SJCRH30 (cell line): Measurements from ENCODE around the gene EXOC2. TPM values are rescaled to one million over a fixed set of nuclear protein-coding genes. Genes with fewer than 3 reads are reported as not detected.

Experiments used
- DNase-seq, 2 experiments: peaks; one replicate each; pipeline ENCODE4 v3.0.0-alpha.2; 2015 to 2020
- H3K27ac ChIP-seq: fragments of 250-450 bp; sonication (Bioruptor Pico); 2 replicates; pipeline ENCODE4 v1.5.1; 2020; ENCODE audit warnings: mild to moderate bottlenecking, moderate library complexity
- H3K27me3 ChIP-seq: fragments of 250-450 bp; sonication (Bioruptor Pico); 2 replicates; pipeline ENCODE4 v1.5.1; 2020; ENCODE audit warnings: mild to moderate bottlenecking, moderate library complexity
- H3K36me3 ChIP-seq: fragments of 250-450 bp; sonication (Bioruptor Pico); 2 replicates; pipeline ENCODE4 v1.5.1; 2020; ENCODE audit warnings: mild to moderate bottlenecking, moderate library complexity
- H3K4me1 ChIP-seq: fragments of 250-450 bp; sonication (Bioruptor Pico); 2 replicates; pipeline ENCODE4 v1.5.1; 2020; ENCODE audit warnings: mild to moderate bottlenecking, moderate library complexity
- H3K4me3 ChIP-seq: fragments of 250-450 bp; sonication (Bioruptor Pico); 2 replicates; pipeline ENCODE4 v1.5.1; 2020; ENCODE audit warnings: mild to moderate bottlenecking, moderate library complexity
- H3K9me3 ChIP-seq: fragments of 250-450 bp; sonication (Bioruptor Pico); replicated peaks from 2 replicates; pipeline ENCODE4 v1.5.1; 2020; ENCODE audit warnings: mild to moderate bottlenecking, moderate library complexity
- total RNA-seq: library from RNA; depleted of rRNA; stranded (reverse); fragments of >200 nt; shearing (Covaris generic); gene quantifications from 2 replicates; pipeline ENCODE4 v1.2.3, GENCODE V29; 2014

EXOC2 gene
- total RNA-seq, 1 experiment from 2014 or later = 22.3 TPM

DNA sequence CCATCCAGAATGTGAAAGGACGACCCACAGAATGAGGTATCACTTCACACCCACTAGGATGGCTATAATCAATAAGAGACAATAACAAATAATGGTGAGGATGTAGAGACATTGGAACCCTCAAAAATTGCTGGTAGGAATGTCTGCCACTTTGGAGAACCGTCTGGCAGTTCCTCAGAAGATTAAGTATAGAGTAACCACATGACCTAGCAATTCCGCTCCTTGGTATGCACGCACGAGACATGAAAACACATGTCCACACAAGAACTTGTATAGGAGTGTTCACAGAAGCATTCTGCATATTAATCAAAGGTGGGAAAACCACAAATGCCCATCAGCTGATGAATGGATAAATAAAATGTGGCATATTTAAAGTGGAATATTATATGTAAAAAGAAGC lies 200.8 kb downstream of the EXOC2 start:
- H3K27ac ChIP-seq = no peak overlapping the region
- no peaks in the 10 kb centered on the region for H3K36me3 ChIP-seq
- H3K4me3 ChIP-seq = no peak overlapping the region
- H3K27me3 ChIP-seq = no peaks in the 10 kb centered on the region
- no peaks in the 10 kb centered on the region for H3K4me1 ChIP-seq
- no peaks in the 10 kb centered on the region for H3K9me3 ChIP-seq
- no peak for DNase-seq

DNA sequence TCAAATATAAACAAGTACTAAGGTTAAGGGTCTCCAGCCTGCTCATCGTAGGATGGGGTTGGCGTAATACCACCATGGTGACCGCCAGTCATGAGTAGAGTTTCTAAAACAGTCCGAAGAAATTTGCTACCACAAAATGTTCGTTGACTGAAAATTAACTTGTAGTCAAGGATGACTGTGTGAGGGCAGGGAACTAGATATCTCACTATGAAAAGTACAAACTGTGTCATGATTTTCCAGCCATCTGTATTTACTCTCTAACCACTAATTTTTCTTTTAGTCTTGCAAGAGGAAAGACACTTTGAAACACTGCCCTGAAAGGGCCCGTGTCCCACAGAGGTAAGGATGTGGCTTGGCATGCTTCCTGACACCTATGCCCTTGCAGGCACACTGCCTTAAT lies 201.7 kb downstream of the EXOC2 start:
- no peak overlapping the region for H3K27ac ChIP-seq
- no peak for DNase-seq
- H3K27me3 ChIP-seq = no peaks in the 10 kb centered on the region

DNA sequence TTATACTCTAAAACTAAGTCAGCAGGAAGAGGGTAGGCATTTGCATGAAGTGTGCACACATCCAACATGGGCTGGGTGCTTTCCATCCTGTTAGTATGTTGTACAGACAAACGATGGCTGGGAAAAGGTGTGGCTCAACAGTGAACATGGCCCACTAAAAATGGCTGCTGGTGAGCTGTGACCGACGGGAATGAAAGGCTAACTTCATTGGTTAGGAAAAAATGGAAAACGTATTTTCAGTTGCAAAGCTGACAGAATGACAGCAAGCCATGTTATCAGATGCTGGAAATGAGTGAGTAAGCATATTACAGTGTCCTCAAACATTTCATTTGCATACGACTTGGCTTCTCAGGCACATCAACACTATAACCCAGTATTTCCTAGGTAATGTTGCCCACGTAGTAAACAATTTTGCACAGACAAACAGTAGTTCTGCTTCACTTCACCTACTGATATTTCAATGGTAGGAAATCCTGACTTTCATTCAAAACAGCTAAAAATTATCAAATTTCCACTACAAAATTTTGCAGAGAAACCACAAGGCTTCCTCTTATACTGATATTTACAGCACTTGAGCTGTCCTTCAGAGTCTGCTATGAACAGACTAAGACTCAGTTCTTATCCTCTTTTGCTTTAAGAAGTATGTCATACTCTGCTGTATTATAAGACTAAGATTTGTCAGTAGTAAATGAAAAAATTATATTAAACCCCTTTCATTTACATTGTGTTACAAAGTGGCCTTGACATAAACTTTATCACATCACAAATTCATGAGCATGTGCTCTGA lies 202.5 kb downstream of the EXOC2 start:
- Histone ChIP-seq H3K4me1 (no peaks in the 10 kb centered on the region), H3K27me3 (no peaks in the 10 kb centered on the region), H3K4me3 (no peak overlapping the region), H3K36me3 (no peaks in the 10 kb centered on the region), H3K9me3 (no peaks in the 10 kb centered on the region), H3K27ac (no peak overlapping the region)
- no peak for DNase-seq

More for the DNA sequence above, 201.7 kb downstream of the EXOC2 start:
- Histone ChIP-seq H3K4me1 (no peaks in the 10 kb centered on the region), H3K36me3 (no peaks in the 10 kb centered on the region), H3K4me3 (no peak overlapping the region), H3K9me3 (no peaks in the 10 kb centered on the region)

DNA sequence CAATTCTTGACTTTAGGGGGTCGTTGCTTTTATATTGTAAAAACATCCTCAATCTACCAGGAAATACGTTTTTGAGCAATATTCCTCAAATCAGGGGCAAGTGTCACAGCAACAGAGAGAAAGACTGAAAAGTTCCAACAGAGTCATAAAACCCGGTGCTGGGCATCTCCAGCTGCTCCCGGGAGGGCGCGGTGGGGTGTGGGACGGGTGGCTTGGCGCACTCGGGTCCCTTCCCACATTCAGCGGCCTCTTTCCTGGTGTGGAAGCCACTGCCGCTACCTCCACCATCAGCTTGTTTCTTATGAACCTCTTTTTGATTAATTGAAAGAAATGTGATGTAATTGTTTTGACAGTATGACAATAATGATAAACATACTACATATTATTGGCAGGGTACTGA lies 203.2 kb downstream of the EXOC2 start:
- no peaks in the 10 kb centered on the region for H3K36me3 ChIP-seq
- no peaks in the 10 kb centered on the region for H3K9me3 ChIP-seq
- H3K4me3 ChIP-seq = no peak overlapping the region
- H3K27ac ChIP-seq = no peak overlapping the region
- no peaks in the 10 kb centered on the region for H3K27me3 ChIP-seq
- no peaks in the 10 kb centered on the region for H3K4me1 ChIP-seq
- no peak for DNase-seq

DNA sequence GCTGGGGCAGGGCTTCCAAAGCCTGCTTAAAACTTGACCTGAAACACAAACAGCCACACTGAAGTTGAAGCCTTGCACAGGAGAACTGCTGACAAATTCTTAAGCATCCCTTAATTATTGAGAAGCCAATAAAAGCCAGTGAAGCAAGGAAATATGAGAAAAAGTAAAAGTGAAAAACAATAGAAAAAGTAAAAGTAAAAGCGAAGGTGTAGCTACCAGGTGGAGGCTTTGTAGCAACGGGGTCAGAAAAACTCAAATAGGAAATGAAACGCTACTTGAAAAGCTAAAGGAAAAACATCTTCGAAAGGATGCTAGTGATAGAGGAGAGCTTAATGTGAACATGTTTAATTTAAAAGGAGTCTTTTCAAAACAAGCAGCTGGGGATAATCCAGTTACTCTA lies 203.9 kb downstream of the EXOC2 start:
- DNase-seq = no peak
- H3K4me1 ChIP-seq = no peaks in the 10 kb centered on the region
- H3K4me3 ChIP-seq = no peak overlapping the region
- H3K27ac ChIP-seq = no peak overlapping the region
- H3K9me3 ChIP-seq = no peaks in the 10 kb centered on the region
- H3K27me3 ChIP-seq = no peaks in the 10 kb centered on the region
- no peaks in the 10 kb centered on the region for H3K36me3 ChIP-seq

DNA sequence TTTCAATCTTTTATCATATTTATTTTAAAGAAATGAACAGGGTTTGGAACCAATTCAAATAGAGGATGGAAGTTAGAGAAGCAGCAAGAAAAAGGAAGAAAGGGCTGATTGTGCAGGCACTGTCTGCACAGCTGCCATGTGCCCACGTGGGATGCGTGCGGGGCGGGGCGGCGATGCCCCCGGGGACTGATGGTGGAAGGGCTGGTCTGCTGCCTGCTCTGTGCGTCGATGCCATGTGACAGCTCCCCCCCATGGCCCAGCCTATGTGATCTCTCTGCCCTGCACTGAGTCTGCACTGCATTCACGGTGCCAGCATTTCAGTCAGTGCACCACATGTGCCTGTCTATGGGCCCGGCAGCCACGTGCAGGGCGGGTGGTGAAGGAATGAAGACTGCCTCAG lies 205.0 kb downstream of the EXOC2 start:
- no peak overlapping the region for H3K27ac ChIP-seq
- no peaks in the 10 kb centered on the region for H3K9me3 ChIP-seq
- DNase-seq = no peak
- H3K27me3 ChIP-seq = no peaks in the 10 kb centered on the region
- H3K36me3 ChIP-seq = no peaks in the 10 kb centered on the region
- no peak overlapping the region for H3K4me3 ChIP-seq
- H3K4me1 ChIP-seq = no peaks in the 10 kb centered on the region

DNA sequence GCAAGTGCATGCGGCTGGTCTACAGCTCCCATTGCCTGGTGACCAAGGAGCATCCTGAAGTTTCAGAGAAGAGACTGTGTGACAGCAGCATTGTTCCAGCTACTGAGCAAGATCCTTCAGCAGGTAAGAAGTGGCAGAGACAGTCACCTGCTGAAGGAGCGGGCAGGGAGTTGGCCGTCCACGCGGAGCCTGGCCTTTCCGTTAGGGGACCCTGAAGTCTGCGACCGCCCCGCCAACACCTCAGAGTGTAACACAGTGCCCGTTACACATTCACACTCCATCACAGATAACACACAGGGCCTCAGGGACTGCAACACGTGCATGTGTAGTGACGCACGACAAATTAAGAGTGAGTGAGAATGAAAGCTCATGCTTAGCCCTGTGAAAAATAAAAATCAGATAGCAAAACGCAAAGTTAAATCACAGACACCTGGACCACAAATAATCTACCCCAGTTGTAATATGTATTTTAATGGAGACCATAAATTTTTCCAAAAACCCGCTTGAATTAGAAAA lies 207.2 kb downstream of the EXOC2 start:
- Histone ChIP-seq H3K27me3 (no peaks in the 10 kb centered on the region), H3K9me3 (no peaks in the 10 kb centered on the region), H3K36me3 (no peaks in the 10 kb centered on the region), H3K4me1 (no peaks in the 10 kb centered on the region), H3K27ac (no peak overlapping the region), H3K4me3 (no peak overlapping the region)
- DNase-seq = no peak

GRCh38 chr6:484746-485145 lies 208.2 kb downstream of the EXOC2 start:
- H3K27me3 ChIP-seq = no peaks in the 10 kb centered on the region
- no peak for DNase-seq

DNA sequence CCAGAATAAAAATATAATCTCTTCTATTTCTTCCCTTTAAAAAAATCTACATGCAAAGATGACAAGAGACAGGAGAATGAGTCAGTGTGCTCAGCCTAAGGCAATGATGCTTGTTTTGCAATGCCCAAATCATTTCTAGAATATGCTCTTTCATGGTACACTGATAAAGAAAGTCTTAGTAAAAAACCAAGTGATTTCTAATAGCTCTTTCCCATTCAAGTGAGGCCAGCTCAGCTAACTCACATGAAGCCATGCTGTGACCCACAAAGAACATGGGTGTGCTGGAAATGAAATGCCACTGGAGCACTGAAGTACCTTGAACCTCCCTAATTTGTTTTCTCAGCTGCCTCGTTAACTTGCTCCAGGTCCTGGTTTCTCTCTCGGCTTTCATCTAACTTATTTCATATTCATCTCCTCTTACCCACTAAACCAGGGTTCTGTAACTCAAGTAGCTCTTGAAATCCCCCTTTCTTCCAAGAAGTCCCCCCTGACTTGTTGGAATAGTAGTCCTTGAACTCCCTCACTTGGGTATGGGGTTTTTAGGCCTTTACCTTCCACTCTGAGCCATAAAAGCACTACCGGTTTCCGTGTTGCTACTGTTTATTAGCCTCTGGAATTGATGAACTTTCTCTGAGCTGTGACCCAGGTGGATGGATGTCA lies 208.7 kb downstream of the EXOC2 start:
- H3K4me1 ChIP-seq = no peaks in the 10 kb centered on the region
- no peak overlapping the region for H3K27ac ChIP-seq
- H3K36me3 ChIP-seq = no peaks in the 10 kb centered on the region
- H3K9me3 ChIP-seq = no peaks in the 10 kb centered on the region
- no peak for DNase-seq
- no peak overlapping the region for H3K4me3 ChIP-seq
- no peaks in the 10 kb centered on the region for H3K27me3 ChIP-seq

More at GRCh38 chr6:484746-485145, 208.2 kb downstream of the EXOC2 start:
- no peak overlapping the region for H3K27ac ChIP-seq
- H3K9me3 ChIP-seq = no peaks in the 10 kb centered on the region
- no peaks in the 10 kb centered on the region for H3K36me3 ChIP-seq
- no peak overlapping the region for H3K4me3 ChIP-seq
- H3K4me1 ChIP-seq = no peaks in the 10 kb centered on the region

- Histone ChIP-seq H3K36me3 (no peaks in the 10 kb centered on the region), H3K4me3 (no peak overlapping the region), H3K27ac (no peak overlapping the region), H3K27me3 (no peaks in the 10 kb centered on the region), H3K4me1 (no peaks in the 10 kb centered on the region), H3K9me3 (no peaks in the 10 kb centered on the region)
- DNase-seq = no peak
These were observed 217.6 kb downstream of the EXOC2 start for GRCh38 chr6:475314-475713.

DNA sequence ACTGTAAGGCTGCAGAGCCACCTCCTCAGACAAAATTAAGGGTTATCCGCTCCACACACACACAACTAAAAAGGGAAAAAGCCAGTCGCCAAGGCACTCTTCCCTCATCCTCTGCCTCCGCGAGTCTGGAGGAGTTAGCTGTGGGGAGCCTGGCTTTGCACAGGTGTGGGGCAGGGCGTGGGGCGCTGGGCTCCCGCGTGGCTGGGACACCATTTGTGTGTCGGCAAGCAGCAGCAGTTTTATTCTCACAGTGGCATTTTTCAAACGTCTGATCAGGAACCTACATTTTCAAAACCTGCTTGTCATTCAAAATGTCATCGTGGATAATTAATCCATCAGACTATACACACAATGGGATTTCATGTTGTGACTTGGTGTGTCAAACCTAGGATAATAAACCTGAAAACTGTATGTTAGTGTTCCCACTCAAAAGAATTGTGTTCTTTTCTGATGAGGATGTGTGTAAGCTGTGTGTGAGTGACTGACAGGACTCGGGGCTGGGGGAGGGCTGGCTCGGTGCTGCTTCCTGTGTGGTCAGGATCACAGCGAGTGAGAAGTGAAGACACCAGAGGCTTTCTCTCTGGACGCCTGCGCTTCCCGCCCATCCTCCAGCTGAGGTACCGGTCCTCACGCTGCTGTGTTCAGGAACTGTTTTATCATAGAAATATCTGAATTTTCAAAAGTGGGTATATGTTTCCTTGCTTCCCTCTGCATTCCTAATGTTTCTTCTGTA lies 218.3 kb downstream of the EXOC2 start:
- H3K9me3 ChIP-seq = no peaks in the 10 kb centered on the region
- H3K27me3 ChIP-seq = no peaks in the 10 kb centered on the region
- H3K27ac ChIP-seq = no peak overlapping the region
- DNase-seq = no peak
- H3K4me3 ChIP-seq = no peak overlapping the region
- H3K36me3 ChIP-seq = no peaks in the 10 kb centered on the region
- no peaks in the 10 kb centered on the region for H3K4me1 ChIP-seq

- H3K36me3 ChIP-seq = no peaks in the 10 kb centered on the region
- H3K4me1 ChIP-seq = no peaks in the 10 kb centered on the region
- no peak overlapping the region for H3K4me3 ChIP-seq
- H3K27ac ChIP-seq = no peak overlapping the region
- no peaks in the 10 kb centered on the region for H3K9me3 ChIP-seq
- DNase-seq = no peak
- no peaks in the 10 kb centered on the region for H3K27me3 ChIP-seq
These were observed 219.0 kb downstream of the EXOC2 start for GRCh38 chr6:473768-474452.

DNA sequence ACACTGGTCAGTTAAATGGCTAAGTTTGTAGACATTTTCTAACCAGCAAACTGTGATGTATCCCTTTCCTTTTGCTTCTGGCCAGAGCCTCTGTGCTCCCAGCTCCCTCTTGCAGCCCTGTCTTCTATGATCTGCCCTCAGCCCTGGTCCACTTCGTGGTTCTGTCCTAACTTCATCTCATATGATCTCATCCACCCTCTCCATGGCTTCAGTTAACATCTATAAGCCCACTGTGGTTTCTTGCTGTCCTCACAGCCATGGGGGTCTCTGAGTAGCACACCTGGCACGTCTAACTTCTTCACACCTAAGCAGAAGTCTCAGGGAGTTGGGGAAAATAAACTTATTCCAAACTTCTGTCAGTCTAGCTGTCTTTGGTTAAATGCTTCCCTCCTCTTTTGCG lies 219.6 kb downstream of the EXOC2 start:
- Histone ChIP-seq H3K36me3 (no peaks in the 10 kb centered on the region), H3K4me1 (no peaks in the 10 kb centered on the region), H3K4me3 (no peak overlapping the region), H3K9me3 (no peaks in the 10 kb centered on the region), H3K27ac (no peak overlapping the region), H3K27me3 (no peaks in the 10 kb centered on the region)
- no peak for DNase-seq

DNA sequence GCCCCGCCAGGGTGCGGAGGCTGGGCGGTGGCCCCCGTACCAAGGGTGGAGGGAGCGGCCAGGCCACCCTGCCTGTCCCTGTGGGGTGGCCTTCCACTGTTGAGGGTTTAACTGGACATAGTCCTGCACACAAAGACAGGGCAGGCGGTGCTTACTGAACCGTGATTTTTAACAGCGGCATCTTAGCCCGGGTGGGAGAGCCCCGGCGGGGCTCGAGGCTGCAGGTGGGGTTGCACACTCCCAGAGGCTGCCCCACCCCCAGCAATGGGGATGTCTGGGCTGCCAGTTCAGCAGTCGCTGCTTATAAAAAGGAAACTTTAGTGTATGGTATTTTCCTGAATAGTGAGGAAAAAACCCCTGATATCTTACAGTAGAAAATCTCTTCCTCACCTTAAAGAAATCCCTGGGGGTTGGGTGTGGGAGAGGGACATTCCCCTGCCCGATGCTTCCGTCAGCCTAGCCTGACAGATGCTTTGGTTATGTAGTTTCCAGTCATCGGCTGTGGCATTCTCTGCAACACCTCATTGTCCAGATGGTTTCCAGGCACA lies 222.0 kb downstream of the EXOC2 start:
- no peaks in the 10 kb centered on the region for H3K27me3 ChIP-seq
- no peaks in the 10 kb centered on the region for H3K4me1 ChIP-seq
- no peaks in the 10 kb centered on the region for H3K36me3 ChIP-seq
- no peaks in the 10 kb centered on the region for H3K9me3 ChIP-seq
- DNase-seq = no peak
- H3K4me3 ChIP-seq = no peak overlapping the region
- H3K27ac ChIP-seq = no peak overlapping the region
